Natural killer cell (primary cell): ENCODE data around the gene GPR141. TPM values are rescaled to one million over a fixed set of nuclear protein-coding genes. Genes with fewer than 3 reads are reported as not detected.

Experiments used
- ATAC-seq, 3 donors: fragments of 150-1000 bp in 2 of 3; fragments of 200-7000 bp in 1 of 3; cut with Tn5 transposase; 1 replicate in 1 of 3; 2 replicates in 2 of 3; pipeline ENCODE4 v1.10.0; 2021; ENCODE audit warnings: mild to moderate bottlenecking in 2 of 3, moderate library complexity in 2 of 3
- DNase-seq, 2 donors: peaks; one replicate each; pipeline versions ENCODE4 v3.0.0 to v3.0.0-alpha.2; 2013 to 2021; ENCODE audit warnings: mixed read lengths in 1 of 2
- H3K27ac ChIP-seq: one replicate; pipeline ENCODE4 v1.5.1; 2013; ENCODE audit warnings: mild to moderate bottlenecking, low read length
- H3K27me3 ChIP-seq: one replicate; pipeline ENCODE4 v1.6.1; 2013; ENCODE audit warnings: low read length; ENCODE audit not compliant: control insufficient read depth, insufficient read depth
- H3K36me3 ChIP-seq: one replicate; pipeline ENCODE4 v1.6.1; 2013; ENCODE audit warnings: low read length; ENCODE audit not compliant: control insufficient read depth, insufficient read depth
- H3K4me1 ChIP-seq: one replicate; pipeline ENCODE4 v1.6.1; 2013; ENCODE audit warnings: low read length; ENCODE audit not compliant: control insufficient read depth, insufficient read depth
- H3K4me3 ChIP-seq: one replicate; pipeline ENCODE4 v1.5.1; 2013; ENCODE audit warnings: low read length
- H3K9me3 ChIP-seq: one replicate; pipeline ENCODE4 v1.6.1; 2013; ENCODE audit warnings: low read length; ENCODE audit not compliant: control insufficient read depth, insufficient read depth
- H3K27ac Mint-ChIP-seq, 2 donors: one replicate each; pipeline ENCODE4 v1.8.0; 2022; ENCODE audit warnings: mild to moderate bottlenecking in 2 of 2, mixed read lengths in 2 of 2, moderate library complexity in 1 of 2
- H3K27me3 Mint-ChIP-seq, 2 donors: one replicate each; pipeline ENCODE4 v1.8.0; 2022; ENCODE audit warnings: low read depth in 2 of 2, mixed read lengths in 2 of 2
- H3K36me3 Mint-ChIP-seq: one replicate; pipeline ENCODE4 v1.8.0; 2022; ENCODE audit warnings: mixed read lengths
- H3K4me1 Mint-ChIP-seq, 2 donors: one replicate each; pipeline ENCODE4 v1.8.0; 2022; ENCODE audit warnings: mixed read lengths in 2 of 2
- H3K4me3 Mint-ChIP-seq: one replicate; pipeline ENCODE4 v1.8.0; 2022; ENCODE audit warnings: mild to moderate bottlenecking, moderate library complexity, mixed read lengths
- H3K9me3 Mint-ChIP-seq, 2 donors: one replicate each; pipeline ENCODE4 v1.8.0; 2022; ENCODE audit warnings: mixed read lengths in 2 of 2
- CTCF ChIP-seq: fragments of 200-600 bp; IDR thresholded peaks from one replicate; pipeline ENCODE4 v1.8.0; 2022; ENCODE audit warnings: antibody characterized with exemption
- WGBS: methylation state at CpG from one replicate; pipeline ENCODE4 v1.1.7; 2013; ENCODE audit warnings: missing lambda C conversion rate; ENCODE audit not compliant: insufficient coverage; 5-methylcytosine and 5-hydroxymethylcytosine counted together
- intact Hi-C: fragments of 100-400 bp; cut with micrococcal nuclease; formaldehyde crosslinking; loops from one replicate; pipeline ENCODE4 v1.14.2; 2022
- total RNA-seq, 4 donors: library from RNA; stranded (reverse); fragments of 120-200 nt in 1 of 4; gene quantifications; one replicate each; pipeline versions ENCODE4 v1.2.3 to v1.2.4, GENCODE V29; 2013 to 2022

GPR141 gene
- total RNA-seq, 3 donors from 2014 or later (not counting 1 experiment from before 2014, with no cell fraction given): 30.2 to 68.1 (median 55.2) TPM

- ATAC-seq (no peak), DNase-seq (no peak)
- H3K4me1 ChIP-seq: peaks cover 3% of the 10 kb centered on the region
- H3K27ac ChIP-seq: no peak overlapping the region
- H3K4me3 ChIP-seq: no peak overlapping the region
- no peaks in the 10 kb centered on the region for H3K36me3 ChIP-seq
- no peaks in the 10 kb centered on the region for H3K9me3 ChIP-seq
- Mint-ChIP-seq H3K4me3 (no peak overlapping the region), H3K36me3 (no peaks in the 10 kb centered on the region), H3K4me1 (peaks cover 56 to 57% of the 10 kb centered on the region in 2 donors), H3K9me3 (no peaks in the 10 kb centered on the region), H3K27ac (peak overlapping the region; percentile 55 to 80), H3K27me3 (no peaks in the 10 kb centered on the region)
- 91% methylated on average over 2 of the region's 2 CpGs for WGBS
- intact Hi-C loops: no loop called here
- no peaks in the 10 kb centered on the region for H3K27me3 ChIP-seq
- TF ChIP-seq CTCF: no peak
These were observed 35.0 kb downstream of the GPR141 start for GRCh38 chr7:37718585-37718984.

GRCh38 chr7:37719077-37719476 is 35.5 kb downstream of the GPR141 start:
- no peaks in the 10 kb centered on the region for H3K9me3 ChIP-seq
- no peaks in the 10 kb centered on the region for H3K27me3 ChIP-seq
- intact Hi-C loops: no loop called here
- ATAC-seq (no peak), DNase-seq (no peak)
- no peak overlapping the region for H3K27ac ChIP-seq
- Mint-ChIP-seq H3K4me3 (no peak overlapping the region), H3K27ac (peak overlapping the region; percentile 55 to 80), H3K27me3 (no peaks in the 10 kb centered on the region), H3K9me3 (no peaks in the 10 kb centered on the region), H3K36me3 (no peaks in the 10 kb centered on the region), H3K4me1 (peaks cover 54 to 55% of the 10 kb centered on the region in 2 donors)
- no peak for TF ChIP-seq CTCF
- H3K4me3 ChIP-seq: no peak overlapping the region
- no peaks in the 10 kb centered on the region for H3K36me3 ChIP-seq
- 75% methylated on average over 1 of the region's 1 CpG for WGBS
- H3K4me1 ChIP-seq: peaks cover 3% of the 10 kb centered on the region

GRCh38 chr7:37724732-37725131 is 41.2 kb downstream of the GPR141 start:
- no peaks in the 10 kb centered on the region for H3K9me3 Mint-ChIP-seq
- H3K9me3 ChIP-seq: no peaks in the 10 kb centered on the region
- H3K27me3 ChIP-seq: no peaks in the 10 kb centered on the region
- no peak for ATAC-seq
- peaks cover 65 to 68% of the 10 kb centered on the region in 2 donors for H3K4me1 Mint-ChIP-seq
- H3K27ac ChIP-seq: no peak overlapping the region
- H3K27me3 Mint-ChIP-seq: no peaks in the 10 kb centered on the region
- peak overlapping the region; percentile 32 to 51 for H3K27ac Mint-ChIP-seq
- WGBS: 90% methylated on average over 4 of the region's 4 CpGs
- no peaks in the 10 kb centered on the region for H3K36me3 ChIP-seq
- peak overlapping the region; percentile 49 for H3K4me3 Mint-ChIP-seq
- no peak overlapping the region for H3K4me3 ChIP-seq
- peaks cover under 1% of the 10 kb centered on the region for H3K36me3 Mint-ChIP-seq
- peaks cover 15% of the 10 kb centered on the region for H3K4me1 ChIP-seq
- DNase-seq: no peak
- intact Hi-C loops: loop anchor here (10.0 kb wide), 1 partner anchor 50 kb away; no protein-coding TSS in a partner anchor
- no peak for TF ChIP-seq CTCF

DNA sequence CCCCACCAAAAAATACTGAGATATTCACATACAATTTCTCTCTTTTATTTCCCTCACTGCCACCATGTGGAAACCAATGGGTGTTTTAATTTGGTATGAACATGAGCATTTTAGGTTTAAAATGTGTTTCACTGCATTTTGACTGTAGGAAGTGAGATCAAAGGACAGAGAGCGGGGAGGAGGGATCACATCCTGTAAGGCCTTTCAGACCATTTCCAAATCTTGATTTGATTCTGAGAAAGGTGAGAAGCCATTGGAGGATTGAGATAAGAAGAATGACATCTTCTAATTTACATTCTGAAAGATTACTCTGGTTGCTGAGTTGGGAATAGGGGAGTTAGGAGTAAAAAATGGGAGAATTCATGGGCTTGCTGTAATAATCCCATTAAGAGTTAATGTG is 42.5 kb downstream of the GPR141 start:
- ATAC-seq (no peak), DNase-seq (no peak)
- intact Hi-C loops: loop anchor here (10.0 kb wide), 1 partner anchor 51 kb away; no protein-coding TSS in a partner anchor
- H3K27me3 Mint-ChIP-seq: no peaks in the 10 kb centered on the region
- H3K36me3 Mint-ChIP-seq: peaks cover 7% of the 10 kb centered on the region
- H3K27ac ChIP-seq: no peak overlapping the region
- no peaks in the 10 kb centered on the region for H3K36me3 ChIP-seq
- no peaks in the 10 kb centered on the region for H3K9me3 ChIP-seq
- H3K4me3 Mint-ChIP-seq: peak overlapping the region; percentile 36
- no peak overlapping the region for H3K4me3 ChIP-seq
- peaks cover 15% of the 10 kb centered on the region for H3K4me1 ChIP-seq
- no peak for TF ChIP-seq CTCF
- H3K27ac Mint-ChIP-seq: peak overlapping the region in 1 of 2 donors; percentile 32
- peaks cover 64 to 69% of the 10 kb centered on the region in 2 donors for H3K4me1 Mint-ChIP-seq
- H3K27me3 ChIP-seq: no peaks in the 10 kb centered on the region
- H3K9me3 Mint-ChIP-seq: no peaks in the 10 kb centered on the region
- WGBS: 50% methylated on average over 1 of the region's 1 CpG
